Vagina (tissue), 2 donors: ENCODE data around the gene ELMO1. TPM values are rescaled to one million over a fixed set of nuclear protein-coding genes. Genes with fewer than 3 reads are reported as not detected.

Experiments
- DNase-seq, 2 donors: peaks; one replicate each; pipeline ENCODE4 v3.0.0-alpha.2; 2017; ENCODE audit errors: extremely low spot score in 2 of 2
- H3K27ac ChIP-seq: fragments of 200-600 bp; sonication (generic); one replicate; pipeline ENCODE4 v1.5.1; 2019
- H3K27me3 ChIP-seq: fragments of 200-600 bp; sonication (generic); one replicate; pipeline ENCODE4 v1.5.1; 2019
- H3K36me3 ChIP-seq, 2 donors: fragments of 200-600 bp; sonication (generic); one replicate each; pipeline ENCODE4 v1.5.1; 2017 to 2019
- H3K4me1 ChIP-seq: fragments of 200-600 bp; sonication (generic); one replicate; pipeline ENCODE4 v1.5.1; 2019
- H3K4me3 ChIP-seq, 2 donors: fragments of 200-600 bp; sonication (generic); 1 replicate in 1 of 2; 2 replicates in 1 of 2; pipeline ENCODE4 v1.5.1; 2016 to 2019
- H3K9me3 ChIP-seq: fragments of 200-600 bp; sonication (generic); one replicate; pipeline ENCODE4 v1.5.1; 2019
- CTCF ChIP-seq, 3 experiments: fragments of 450-650 bp in 2 of 3; fragments of 200-600 bp in 1 of 3; sonication (generic) in 1 of 3; IDR thresholded peaks; one replicate each; pipeline ENCODE4 v1.5.1; 2017 to 2019; ENCODE audit warnings: antibody characterized with exemption in 3 of 3, mild to moderate bottlenecking in 2 of 3, moderate library complexity in 2 of 3
- POLR2A ChIP-seq, 2 donors: fragments of 450-650 bp; IDR thresholded peaks; one replicate each; pipeline ENCODE4 v1.6.1; 2017; ENCODE audit warnings: antibody characterized with exemption in 2 of 2, mild to moderate bottlenecking in 2 of 2, moderate library complexity in 2 of 2
- POLR2AphosphoS5 ChIP-seq, 2 donors: sonication (generic); formaldehyde crosslinking; IDR thresholded peaks; one replicate each; pipeline ENCODE4 v1.9.0; 2017; ENCODE audit warnings: antibody characterized with exemption in 2 of 2, mild to moderate bottlenecking in 2 of 2, low read depth in 1 of 2; ENCODE audit not compliant: insufficient read depth in 1 of 2
- intact Hi-C: fragments of 100-400 bp; cut with DNase I; formaldehyde crosslinking; loops from one replicate; pipeline ENCODE4 v1.15.1; 2023
- total RNA-seq: library from RNA; depleted of rRNA; stranded (reverse); fragments of >200 nt; gene quantifications from one replicate; pipeline ENCODE4 v1.2.3, GENCODE V29; 2016

Gene ELMO1
- total RNA-seq, 1 donor from 2014 or later, result 74.4 TPM

GRCh38 chr7:37249240-37249639, 199.4 kb downstream of the ELMO1 start:
- Histone ChIP-seq H3K9me3 (no peaks in the 10 kb centered on the region), H3K27ac (no peak overlapping the region), H3K36me3 (no peaks in the 10 kb centered on the region), H3K4me3 (no peak overlapping the region), H3K4me1 (peaks cover 24% of the 10 kb centered on the region), H3K27me3 (no peaks in the 10 kb centered on the region)
- TF ChIP-seq POLR2AphosphoS5 (IDR thresholded peaks at IDR 0.05; ENCODE audit: insufficient read depth in 1 of 2, low read depth in 1 of 2) (no peak), CTCF (IDR thresholded peaks at IDR 0.05) (no peak), POLR2A (IDR thresholded peaks at IDR 0.05) (no peak)
- intact Hi-C loops, result no loop called here
- DNase-seq, result no peak

GRCh38 chr7:37248396-37248861, 200.2 kb downstream of the ELMO1 start:
- Histone ChIP-seq H3K27ac (no peak overlapping the region), H3K27me3 (no peaks in the 10 kb centered on the region), H3K9me3 (no peaks in the 10 kb centered on the region), H3K36me3 (no peaks in the 10 kb centered on the region), H3K4me1 (peaks cover 24% of the 10 kb centered on the region), H3K4me3 (no peak overlapping the region)
- no peak for DNase-seq
- no peak for TF ChIP-seq POLR2AphosphoS5 (IDR thresholded peaks at IDR 0.05; ENCODE audit: insufficient read depth in 1 of 2, low read depth in 1 of 2)
- no peak for TF ChIP-seq POLR2A (IDR thresholded peaks at IDR 0.05)
- no peak for TF ChIP-seq CTCF (IDR thresholded peaks at IDR 0.05)
- intact Hi-C loops, result no loop called here

- no peak overlapping the region for H3K27ac ChIP-seq
- no peak for DNase-seq
- no peaks in the 10 kb centered on the region for H3K9me3 ChIP-seq
- no peaks in the 10 kb centered on the region for H3K27me3 ChIP-seq
- intact Hi-C loops, result no loop called here
- H3K4me3 ChIP-seq, result no peak overlapping the region
- no peaks in the 10 kb centered on the region for H3K36me3 ChIP-seq
- TF ChIP-seq POLR2A (IDR thresholded peaks at IDR 0.05) (no peak), POLR2AphosphoS5 (IDR thresholded peaks at IDR 0.05; ENCODE audit: insufficient read depth in 1 of 2, low read depth in 1 of 2) (no peak), CTCF (IDR thresholded peaks at IDR 0.05) (no peak)
- peaks cover 24% of the 10 kb centered on the region for H3K4me1 ChIP-seq
Observed at GRCh38 chr7:37247861-37248260, 200.8 kb downstream of the ELMO1 start.

DNA sequence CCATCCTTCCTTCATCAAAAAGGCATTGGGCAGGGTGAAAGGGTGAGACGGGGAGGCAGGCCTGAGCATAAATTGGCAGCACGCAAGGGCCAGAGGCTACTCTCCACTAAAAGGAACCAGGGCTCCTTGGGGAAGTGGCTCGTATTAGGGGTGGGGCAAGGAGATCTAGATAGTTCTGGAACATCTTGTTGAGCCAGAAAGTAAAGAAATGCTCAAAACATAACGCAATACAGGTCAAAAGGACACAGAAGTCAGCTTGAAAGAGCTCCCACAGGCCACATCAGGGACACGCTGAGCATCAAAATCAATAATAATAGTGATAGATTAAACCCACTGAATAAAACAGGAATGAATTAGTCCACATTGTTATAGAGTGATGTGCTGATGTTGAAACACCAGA, 203.1 kb downstream of the ELMO1 start:
- no peak for DNase-seq
- Histone ChIP-seq H3K27me3 (no peaks in the 10 kb centered on the region), H3K4me1 (peaks cover 24% of the 10 kb centered on the region), H3K9me3 (no peaks in the 10 kb centered on the region), H3K36me3 (no peaks in the 10 kb centered on the region), H3K4me3 (no peak overlapping the region), H3K27ac (no peak overlapping the region)
- TF ChIP-seq CTCF (IDR thresholded peaks at IDR 0.05) (no peak), POLR2A (IDR thresholded peaks at IDR 0.05) (no peak), POLR2AphosphoS5 (IDR thresholded peaks at IDR 0.05; ENCODE audit: insufficient read depth in 1 of 2, low read depth in 1 of 2) (no peak)
- intact Hi-C loops, result no loop called here

DNA sequence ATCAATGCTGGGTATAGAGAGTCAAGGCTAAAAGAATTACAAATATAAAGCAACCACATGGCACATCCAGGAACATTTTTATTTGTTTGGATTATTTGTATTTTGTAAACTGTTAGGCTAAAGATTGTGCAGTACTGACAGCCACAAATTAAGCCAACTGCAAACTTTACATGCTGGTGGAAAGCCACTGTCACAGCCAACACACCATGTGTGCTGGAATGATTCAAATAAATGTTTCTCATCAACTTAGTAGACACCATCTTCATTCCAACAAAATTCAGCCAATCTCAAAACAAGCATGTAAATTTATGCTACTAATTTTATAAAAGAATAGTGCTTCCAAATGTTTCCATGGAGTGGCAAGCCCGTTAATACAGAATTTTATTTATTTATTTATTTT, 211.8 kb downstream of the ELMO1 start:
- intact Hi-C loops, result no loop called here
- no peak for DNase-seq
- Histone ChIP-seq H3K4me1 (no peaks in the 10 kb centered on the region), H3K4me3 (no peak overlapping the region), H3K27ac (no peak overlapping the region), H3K36me3 (no peaks in the 10 kb centered on the region), H3K9me3 (no peaks in the 10 kb centered on the region), H3K27me3 (no peaks in the 10 kb centered on the region)
- no peak for TF ChIP-seq CTCF (IDR thresholded peaks at IDR 0.05)
- TF ChIP-seq POLR2A (IDR thresholded peaks at IDR 0.05), result no peak
- no peak for TF ChIP-seq POLR2AphosphoS5 (IDR thresholded peaks at IDR 0.05; ENCODE audit: insufficient read depth in 1 of 2, low read depth in 1 of 2)
